Measurements from ENCODE around the gene SEMA4B. TPM values are rescaled to one million over a fixed set of nuclear protein-coding genes. Genes with fewer than 3 reads are reported as not detected.
A peak's percentile ranks its signal among the peaks of the same experiment; 100 is the strongest.

Gene SEMA4B
- total RNA-seq, 1 experiment from 2014 or later: 32.5 TPM

GRCh38 chr15:90213122-90213817 is 12.1 kb downstream of the SEMA4B start:
- Histone ChIP-seq H3K9me3 (ENCODE audit: control insufficient read depth, low read depth, low read length) (no peaks in the 10 kb centered on the region), H3K27me3 (ENCODE audit: insufficient read depth, low read length) (no peaks in the 10 kb centered on the region), H3K4ac (ENCODE audit: low read depth, low read length) (no peak overlapping the region), H4K20me1 (ENCODE audit: control insufficient read depth, insufficient read depth, insufficient read length) (no peaks in the 10 kb centered on the region), H2BK15ac (ENCODE audit: low read depth, low read length) (no peak overlapping the region), H3K79me2 (ENCODE audit: insufficient read depth, low read length) (no peaks in the 10 kb centered on the region; the same call in 1 of the 2 replicates), H3K14ac (ENCODE audit: insufficient read depth, low read length) (no peak overlapping the region), H3T11ph (ENCODE audit: low read length) (no peak overlapping the region), H3K56ac (ENCODE audit: insufficient read length, low read depth, low read length) (no peak overlapping the region), H3K79me1 (ENCODE audit: insufficient read depth, low read depth, low read length, poor library complexity, severe bottlenecking) (no peaks in the 10 kb centered on the region), H2AK5ac (ENCODE audit: insufficient read length, low read length) (no peak overlapping the region), H2AFZ (ENCODE audit: low read length) (no peak overlapping the region), H2BK12ac (ENCODE audit: insufficient read length, low read depth, low read length) (no peak overlapping the region), H3K27ac (ENCODE audit: insufficient read length, low read depth, low read length) (no peak overlapping the region), H3K9ac (ENCODE audit: extremely low read depth, insufficient read length, low read length) (no peak overlapping the region), H4K5ac (ENCODE audit: insufficient read length, low read depth, low read length) (no peak overlapping the region), H4K91ac (ENCODE audit: insufficient read length, low read depth, low read length) (no peak overlapping the region), H4K8ac (replicated peaks; ENCODE audit: insufficient read length, low read depth, low read length) (no peak overlapping the region), H3K18ac (ENCODE audit: insufficient read length, low read depth, low read length) (no peak overlapping the region), H3K23me2 (ENCODE audit: insufficient read length, low read depth, low read length, poor library complexity, severe bottlenecking) (peaks cover 4% of the 10 kb centered on the region), H2BK120ac (ENCODE audit: low read depth, low read length, poor library complexity, severe bottlenecking) (no peak overlapping the region), H3K4me1 (ENCODE audit: insufficient read depth, low read length) (no peaks in the 10 kb centered on the region), H2BK20ac (ENCODE audit: low read depth, low read length, poor library complexity, severe bottlenecking) (no peak overlapping the region), H2BK5ac (ENCODE audit: insufficient read length, low read length) (no peak overlapping the region), H3K23ac (ENCODE audit: insufficient read length, low read depth, low read length) (no peak overlapping the region), H3K4me2 (ENCODE audit: insufficient read depth, insufficient read length, low read length) (no peak overlapping the region)
- no peaks in the 10 kb centered on the region for H3K9me3 Mint-ChIP-seq
- TF ChIP-seq, protein P1, sequence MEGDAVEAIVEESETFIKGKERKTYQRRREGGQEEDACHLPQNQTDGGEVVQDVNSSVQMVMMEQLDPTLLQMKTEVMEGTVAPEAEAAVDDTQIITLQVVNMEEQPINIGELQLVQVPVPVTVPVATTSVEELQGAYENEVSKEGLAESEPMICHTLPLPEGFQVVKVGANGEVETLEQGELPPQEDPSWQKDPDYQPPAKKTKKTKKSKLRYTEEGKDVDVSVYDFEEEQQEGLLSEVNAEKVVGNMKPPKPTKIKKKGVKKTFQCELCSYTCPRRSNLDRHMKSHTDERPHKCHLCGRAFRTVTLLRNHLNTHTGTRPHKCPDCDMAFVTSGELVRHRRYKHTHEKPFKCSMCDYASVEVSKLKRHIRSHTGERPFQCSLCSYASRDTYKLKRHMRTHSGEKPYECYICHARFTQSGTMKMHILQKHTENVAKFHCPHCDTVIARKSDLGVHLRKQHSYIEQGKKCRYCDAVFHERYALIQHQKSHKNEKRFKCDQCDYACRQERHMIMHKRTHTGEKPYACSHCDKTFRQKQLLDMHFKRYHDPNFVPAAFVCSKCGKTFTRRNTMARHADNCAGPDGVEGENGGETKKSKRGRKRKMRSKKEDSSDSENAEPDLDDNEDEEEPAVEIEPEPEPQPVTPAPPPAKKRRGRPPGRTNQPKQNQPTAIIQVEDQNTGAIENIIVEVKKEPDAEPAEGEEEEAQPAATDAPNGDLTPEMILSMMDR (conservative IDR thresholded peaks at IDR 0.05): no peak
- no CpG with 5 or more reads among the region's 12 CpGs for WGBS (ENCODE audit: extremely low coverage, insufficient read length, low lambda C conversion rate)
- peak overlapping the region in 2 of 3 experiments; percentile 38 to 88; a peak in 3 of 7 replicates for H3K27ac Mint-ChIP-seq
- H3K36me3 Mint-ChIP-seq (ENCODE audit: insufficient read depth in 1 of 3, low read depth in 3 of 3): peaks cover 6 to 19% (median 13%) of the 10 kb centered on the region in 3 experiments; a peak in 5 of 7 replicates
- H3K27me3 Mint-ChIP-seq (ENCODE audit: low read depth): no peaks in the 10 kb centered on the region
- peaks cover 8 to 9% of the 10 kb centered on the region in 2 experiments for H3K4me1 Mint-ChIP-seq
- H3K4me3 Mint-ChIP-seq: no peak overlapping the region
- DNase-seq: no peak

Data from H9 (cell line).